Memory B cell (primary cell): ENCODE results near the gene C9orf153.
"Not testable (repeated sequence)": the region's sequence is repeated elsewhere in the genome, so short reads cannot be mapped to it uniquely, and the experiment has no call there.

Source experiments
- ATAC-seq: fragments of 150-1000 bp; cut with Tn5 transposase; 2 replicates; pipeline ENCODE4 v1.10.0; 2021; ENCODE audit warnings: low read depth, mild to moderate bottlenecking, moderate library complexity
- DNase-seq, 2 donors: peaks; one replicate each; pipeline ENCODE4 v3.0.0; 2022; ENCODE audit warnings: low spot score in 2 of 2
- H3K27ac Mint-ChIP-seq: one replicate; pipeline ENCODE4 v1.8.0; 2022; ENCODE audit warnings: mild to moderate bottlenecking, moderate library complexity, mixed read lengths
- H3K27me3 Mint-ChIP-seq: one replicate; pipeline ENCODE4 v1.8.0; 2022; ENCODE audit warnings: mixed read lengths
- H3K36me3 Mint-ChIP-seq: one replicate; pipeline ENCODE4 v1.8.0; 2022; ENCODE audit warnings: mild to moderate bottlenecking, mixed read lengths
- H3K4me1 Mint-ChIP-seq: one replicate; pipeline ENCODE4 v1.8.0; 2022; ENCODE audit warnings: mixed read lengths
- H3K4me3 Mint-ChIP-seq: one replicate; pipeline ENCODE4 v1.8.0; 2022; ENCODE audit warnings: mild to moderate bottlenecking, moderate library complexity, mixed read lengths
- H3K9me3 Mint-ChIP-seq: one replicate; pipeline ENCODE4 v1.8.0; 2022; ENCODE audit warnings: mixed read lengths

The C9orf153 gene

GRCh38 chr9:86190700-86191099 is 68.8 kb downstream of the C9orf153 start:
- not testable (repeated sequence) for H3K36me3 Mint-ChIP-seq, DNase-seq, ATAC-seq, H3K27ac Mint-ChIP-seq, H3K27me3 Mint-ChIP-seq, H3K4me1 Mint-ChIP-seq, H3K4me3 Mint-ChIP-seq
- peaks cover 24% of the 10 kb centered on the region for H3K9me3 Mint-ChIP-seq

- no peak overlapping the region for H3K4me3 Mint-ChIP-seq
- peaks cover 8% of the 10 kb centered on the region for H3K27me3 Mint-ChIP-seq
- H3K4me1 Mint-ChIP-seq: no peaks in the 10 kb centered on the region
- H3K36me3 Mint-ChIP-seq: no peaks in the 10 kb centered on the region
- DNase-seq (no peak), ATAC-seq (no peak)
- peaks cover 14% of the 10 kb centered on the region for H3K9me3 Mint-ChIP-seq
- H3K27ac Mint-ChIP-seq: no peak overlapping the region
Measured at GRCh38 chr9:86187121-86187520, 72.3 kb downstream of the C9orf153 start.

- H3K27ac Mint-ChIP-seq: no peak overlapping the region
- peaks cover 14% of the 10 kb centered on the region for H3K9me3 Mint-ChIP-seq
- no peak overlapping the region for H3K4me3 Mint-ChIP-seq
- no peaks in the 10 kb centered on the region for H3K4me1 Mint-ChIP-seq
- H3K36me3 Mint-ChIP-seq: no peaks in the 10 kb centered on the region
- no peak for DNase-seq
- H3K27me3 Mint-ChIP-seq: peaks cover 8% of the 10 kb centered on the region
- ATAC-seq: no peak
Measured at GRCh38 chr9:86186696-86187095, 72.8 kb downstream of the C9orf153 start.

- no peaks in the 10 kb centered on the region for H3K36me3 Mint-ChIP-seq
- ATAC-seq (no peak), DNase-seq (no peak)
- H3K4me3 Mint-ChIP-seq: no peak overlapping the region
- H3K9me3 Mint-ChIP-seq: peaks cover 11% of the 10 kb centered on the region
- H3K4me1 Mint-ChIP-seq: no peaks in the 10 kb centered on the region
- H3K27ac Mint-ChIP-seq: no peak overlapping the region
- peaks cover 8% of the 10 kb centered on the region for H3K27me3 Mint-ChIP-seq
Measured at GRCh38 chr9:86185872-86186271, 73.6 kb downstream of the C9orf153 start.

GRCh38 chr9:86184138-86184524 is 75.3 kb downstream of the C9orf153 start:
- peaks cover 5% of the 10 kb centered on the region for H3K9me3 Mint-ChIP-seq
- no peaks in the 10 kb centered on the region for H3K36me3 Mint-ChIP-seq
- H3K4me1 Mint-ChIP-seq: no peaks in the 10 kb centered on the region
- H3K27me3 Mint-ChIP-seq: peaks cover 8% of the 10 kb centered on the region
- DNase-seq: no peak
- no peak for ATAC-seq
- H3K4me3 Mint-ChIP-seq: no peak overlapping the region
- H3K27ac Mint-ChIP-seq: no peak overlapping the region

- H3K36me3 Mint-ChIP-seq: no peaks in the 10 kb centered on the region
- ATAC-seq (no peak), DNase-seq (no peak)
- H3K27ac Mint-ChIP-seq: no peak overlapping the region
- H3K4me1 Mint-ChIP-seq: no peaks in the 10 kb centered on the region
- no peak overlapping the region for H3K4me3 Mint-ChIP-seq
- H3K27me3 Mint-ChIP-seq: peaks cover 8% of the 10 kb centered on the region
- peaks cover 5% of the 10 kb centered on the region for H3K9me3 Mint-ChIP-seq
Measured at GRCh38 chr9:86183229-86184137, 76.0 kb downstream of the C9orf153 start.

GRCh38 chr9:86181379-86182315 is 77.8 kb downstream of the C9orf153 start:
- ATAC-seq (no peak), DNase-seq (no peak)
- Mint-ChIP-seq H3K27ac (no peak overlapping the region), H3K9me3 (peaks cover 5% of the 10 kb centered on the region), H3K4me1 (no peaks in the 10 kb centered on the region), H3K27me3 (peaks cover 9% of the 10 kb centered on the region), H3K36me3 (no peaks in the 10 kb centered on the region), H3K4me3 (no peak overlapping the region)

- Mint-ChIP-seq H3K27me3 (peaks cover 7% of the 10 kb centered on the region), H3K36me3 (no peaks in the 10 kb centered on the region), H3K4me3 (no peak overlapping the region), H3K27ac (no peak overlapping the region), H3K4me1 (no peaks in the 10 kb centered on the region), H3K9me3 (no peaks in the 10 kb centered on the region)
- no peak for DNase-seq
- ATAC-seq: no peak
Measured at GRCh38 chr9:86178503-86178902, 81.0 kb downstream of the C9orf153 start.

- Mint-ChIP-seq H3K36me3 (no peaks in the 10 kb centered on the region), H3K27me3 (peaks cover 7% of the 10 kb centered on the region), H3K27ac (no peak overlapping the region), H3K4me3 (no peak overlapping the region), H3K9me3 (no peaks in the 10 kb centered on the region), H3K4me1 (no peaks in the 10 kb centered on the region)
- no peak for DNase-seq
- no peak for ATAC-seq
Measured at GRCh38 chr9:86177995-86178394, 81.5 kb downstream of the C9orf153 start.

- Mint-ChIP-seq H3K27ac (no peak overlapping the region), H3K36me3 (no peaks in the 10 kb centered on the region), H3K9me3 (no peaks in the 10 kb centered on the region), H3K27me3 (peaks cover 7% of the 10 kb centered on the region), H3K4me3 (no peak overlapping the region), H3K4me1 (no peaks in the 10 kb centered on the region)
- ATAC-seq (no peak), DNase-seq (no peak)
Measured at GRCh38 chr9:86176468-86176867, 83.0 kb downstream of the C9orf153 start.

GRCh38 chr9:86175743-86176456 is 83.6 kb downstream of the C9orf153 start:
- DNase-seq (no peak), ATAC-seq (no peak)
- H3K36me3 Mint-ChIP-seq: no peaks in the 10 kb centered on the region
- peaks cover 7% of the 10 kb centered on the region for H3K27me3 Mint-ChIP-seq
- H3K4me1 Mint-ChIP-seq: no peaks in the 10 kb centered on the region
- H3K9me3 Mint-ChIP-seq: peaks cover 1% of the 10 kb centered on the region
- no peak overlapping the region for H3K4me3 Mint-ChIP-seq
- H3K27ac Mint-ChIP-seq: no peak overlapping the region

- Mint-ChIP-seq H3K27ac (no peak overlapping the region), H3K4me3 (no peak overlapping the region), H3K27me3 (peaks cover 7% of the 10 kb centered on the region), H3K4me1 (no peaks in the 10 kb centered on the region), H3K9me3 (peaks cover 1% of the 10 kb centered on the region), H3K36me3 (no peaks in the 10 kb centered on the region)
- ATAC-seq: no peak
- DNase-seq: no peak
Measured at GRCh38 chr9:86175223-86175622, 84.2 kb downstream of the C9orf153 start.
